ENCODE results near the gene PDYN. TPM values are rescaled to one million over a fixed set of nuclear protein-coding genes. Genes with fewer than 3 reads are reported as not detected.

Gene PDYN
- total RNA-seq, 2 donors from 2014 or later, result not detected

- H3K36me3 ChIP-seq, result no peaks in the 10 kb centered on the region
- intact Hi-C loops (cut with DNase I), result loop anchor here (2.0 kb wide), 1 partner anchor 166 kb away; no protein-coding TSS in a partner anchor
- DNase-seq, result no peak
- H3K4me3 ChIP-seq, result no peak overlapping the region
- H3K4me1 ChIP-seq, result no peaks in the 10 kb centered on the region
- H3K9ac ChIP-seq (ENCODE audit: low read depth in 2 of 2, low read length in 2 of 2), result no peak overlapping the region
- H3K27ac ChIP-seq, result no peak overlapping the region
- no peaks in the 10 kb centered on the region for H3K9me3 ChIP-seq
- H3K27me3 ChIP-seq, result no peaks in the 10 kb centered on the region
- peak; percentile 83 for TF ChIP-seq CTCF (IDR thresholded peaks at IDR 0.05)
Observed at GRCh38 chr20:2006452-2007361, 12.8 kb upstream of the PDYN start.

GRCh38 chr20:2005831-2006426 is 12.1 kb upstream of the PDYN start:
- H3K4me1 ChIP-seq, result no peaks in the 10 kb centered on the region
- intact Hi-C loops (cut with DNase I), result loop anchor here (2.0 kb wide), 1 partner anchor 167 kb away; no protein-coding TSS in a partner anchor
- no peaks in the 10 kb centered on the region for H3K27me3 ChIP-seq
- TF ChIP-seq CTCF (IDR thresholded peaks at IDR 0.05), result no peak
- H3K36me3 ChIP-seq, result no peaks in the 10 kb centered on the region
- no peak overlapping the region for H3K9ac ChIP-seq (ENCODE audit: low read depth in 2 of 2, low read length in 2 of 2)
- H3K4me3 ChIP-seq, result no peak overlapping the region
- no peak overlapping the region for H3K27ac ChIP-seq
- H3K9me3 ChIP-seq, result no peaks in the 10 kb centered on the region
- peak; percentile 74 for DNase-seq

- H3K4me1 ChIP-seq, result no peaks in the 10 kb centered on the region
- DNase-seq, result no peak
- no peaks in the 10 kb centered on the region for H3K36me3 ChIP-seq
- no peaks in the 10 kb centered on the region for H3K27me3 ChIP-seq
- no peak overlapping the region for H3K27ac ChIP-seq
- no peak overlapping the region for H3K4me3 ChIP-seq
- H3K9me3 ChIP-seq, result no peaks in the 10 kb centered on the region
- intact Hi-C loops (cut with DNase I), result no loop called here
- H3K9ac ChIP-seq (ENCODE audit: low read depth in 2 of 2, low read length in 2 of 2), result no peak overlapping the region
- TF ChIP-seq CTCF (IDR thresholded peaks at IDR 0.05), result no peak
Observed at GRCh38 chr20:2005359-2005758, 11.5 kb upstream of the PDYN start.

- no peaks in the 10 kb centered on the region for H3K27me3 ChIP-seq
- TF ChIP-seq CTCF (IDR thresholded peaks at IDR 0.05), result no peak
- no peak overlapping the region for H3K27ac ChIP-seq
Observed at GRCh38 chr20:2004171-2004570, 10.3 kb upstream of the PDYN start.

GRCh38 chr20:2002365-2002764 is 8.5 kb upstream of the PDYN start:
- H3K9ac ChIP-seq (ENCODE audit: low read depth in 2 of 2, low read length in 2 of 2), result no peak overlapping the region
- no peak overlapping the region for H3K27ac ChIP-seq
- no peak overlapping the region for H3K4me3 ChIP-seq
- H3K4me1 ChIP-seq, result no peaks in the 10 kb centered on the region
- intact Hi-C loops (cut with DNase I), result no loop called here
- no peaks in the 10 kb centered on the region for H3K36me3 ChIP-seq
- H3K9me3 ChIP-seq, result no peaks in the 10 kb centered on the region
- H3K27me3 ChIP-seq, result no peaks in the 10 kb centered on the region
- no peak for DNase-seq
- no peak for TF ChIP-seq CTCF (IDR thresholded peaks at IDR 0.05)

More at GRCh38 chr20:2004171-2004570, 10.3 kb upstream of the PDYN start:
- intact Hi-C loops (cut with DNase I), result no loop called here
- H3K4me3 ChIP-seq, result no peak overlapping the region
- no peak for DNase-seq
- H3K36me3 ChIP-seq, result no peaks in the 10 kb centered on the region
- no peaks in the 10 kb centered on the region for H3K9me3 ChIP-seq
- H3K9ac ChIP-seq (ENCODE audit: low read depth in 2 of 2, low read length in 2 of 2), result no peak overlapping the region
- H3K4me1 ChIP-seq, result no peaks in the 10 kb centered on the region

Data from colonic mucosa (tissue), 4 donors.